22Rv1 (cell line): ENCODE results near the gene TGFB2.

Source experiments
- ZFX ChIP-seq: fragments of 450-650 bp; IDR thresholded peaks from 2 replicates; pipeline ENCODE4 v1.6.1; 2017; ENCODE audit warnings: antibody characterized with exemption, borderline replicate concordance
- TF ChIP-seq, protein P1 (sequence below): fragments of 450-650 bp; IDR thresholded peaks from 2 replicates; pipeline ENCODE4 v1.5.1; 2017; ENCODE audit warnings: mild to moderate bottlenecking

- TF ChIP-seq, protein P1, sequence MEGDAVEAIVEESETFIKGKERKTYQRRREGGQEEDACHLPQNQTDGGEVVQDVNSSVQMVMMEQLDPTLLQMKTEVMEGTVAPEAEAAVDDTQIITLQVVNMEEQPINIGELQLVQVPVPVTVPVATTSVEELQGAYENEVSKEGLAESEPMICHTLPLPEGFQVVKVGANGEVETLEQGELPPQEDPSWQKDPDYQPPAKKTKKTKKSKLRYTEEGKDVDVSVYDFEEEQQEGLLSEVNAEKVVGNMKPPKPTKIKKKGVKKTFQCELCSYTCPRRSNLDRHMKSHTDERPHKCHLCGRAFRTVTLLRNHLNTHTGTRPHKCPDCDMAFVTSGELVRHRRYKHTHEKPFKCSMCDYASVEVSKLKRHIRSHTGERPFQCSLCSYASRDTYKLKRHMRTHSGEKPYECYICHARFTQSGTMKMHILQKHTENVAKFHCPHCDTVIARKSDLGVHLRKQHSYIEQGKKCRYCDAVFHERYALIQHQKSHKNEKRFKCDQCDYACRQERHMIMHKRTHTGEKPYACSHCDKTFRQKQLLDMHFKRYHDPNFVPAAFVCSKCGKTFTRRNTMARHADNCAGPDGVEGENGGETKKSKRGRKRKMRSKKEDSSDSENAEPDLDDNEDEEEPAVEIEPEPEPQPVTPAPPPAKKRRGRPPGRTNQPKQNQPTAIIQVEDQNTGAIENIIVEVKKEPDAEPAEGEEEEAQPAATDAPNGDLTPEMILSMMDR: no peak
- no peak for TF ChIP-seq ZFX
Measured at GRCh38 chr1:218350035-218350525, 4.9 kb downstream of the TGFB2 start.
